ENCODE results near the gene RBM4B. TPM values are rescaled to one million over a fixed set of nuclear protein-coding genes. Genes with fewer than 3 reads are reported as not detected.
"Not testable (repeated sequence)": the region's sequence is repeated elsewhere in the genome, so short reads cannot be mapped to it uniquely, and the experiment has no call there.

RBM4B gene, protein sequence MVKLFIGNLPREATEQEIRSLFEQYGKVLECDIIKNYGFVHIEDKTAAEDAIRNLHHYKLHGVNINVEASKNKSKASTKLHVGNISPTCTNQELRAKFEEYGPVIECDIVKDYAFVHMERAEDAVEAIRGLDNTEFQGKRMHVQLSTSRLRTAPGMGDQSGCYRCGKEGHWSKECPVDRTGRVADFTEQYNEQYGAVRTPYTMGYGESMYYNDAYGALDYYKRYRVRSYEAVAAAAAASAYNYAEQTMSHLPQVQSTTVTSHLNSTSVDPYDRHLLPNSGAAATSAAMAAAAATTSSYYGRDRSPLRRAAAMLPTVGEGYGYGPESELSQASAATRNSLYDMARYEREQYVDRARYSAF
- total RNA-seq (10 to 100 TPM in 1 of 6 donors, 1 to 10 TPM in 5; 5.7 to 10.1 (median 6.5) TPM), polyA plus RNA-seq (10 to 100 TPM in 1 of 2 donors, 1 to 10 TPM in 1; 9.9 to 20.7 TPM)

DNA sequence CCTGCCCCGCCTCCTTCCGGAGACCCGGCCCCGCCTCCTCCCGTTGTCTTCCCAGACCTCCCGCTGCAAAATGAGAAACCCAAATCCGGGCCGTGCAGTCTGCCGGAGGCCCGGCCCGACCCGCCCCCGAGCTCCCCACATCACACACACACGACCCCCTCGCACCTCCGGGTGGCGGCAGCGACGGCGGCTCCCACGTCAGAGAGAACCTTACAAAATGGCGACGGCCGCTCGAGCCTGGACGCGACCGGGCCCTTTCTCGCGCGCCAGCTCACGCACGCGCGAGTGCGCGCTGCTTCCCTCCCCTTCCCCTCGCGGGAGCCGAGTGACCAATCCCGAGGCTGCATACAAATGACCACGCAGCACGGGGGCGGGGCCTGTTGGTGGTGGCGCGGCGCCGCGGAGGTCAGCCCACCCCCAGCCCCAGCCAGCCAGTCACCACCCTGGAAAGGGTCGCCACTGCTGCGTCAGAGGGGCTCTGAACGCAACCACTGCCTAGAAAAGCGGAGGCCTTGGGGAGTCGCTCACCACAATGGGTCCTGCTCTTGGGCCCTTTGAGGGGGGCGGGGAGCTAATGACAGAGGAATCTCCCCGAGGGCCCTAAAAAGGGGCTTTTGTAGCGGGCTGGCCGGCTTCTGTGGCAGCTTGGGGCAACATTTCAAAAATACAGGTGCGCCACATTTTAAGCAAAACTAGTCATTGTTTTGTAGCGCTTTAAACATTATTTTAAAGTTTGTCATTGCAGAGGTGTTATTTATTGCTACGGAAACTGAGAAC lies at the start of gene RBM4B:
RBM4B (minus strand) TSS at position 289 of the 777 bp plus-strand sequence. CDS start 808 bp downstream, outside the sequence.
- intact Hi-C loops (cut with DNase I), result loop anchor here in 1 of 3 donors (2.0 kb wide), 1 partner anchor 99 kb away; no protein-coding TSS in a partner anchor
- Histone ChIP-seq H3K27me3 (no peaks in the 10 kb centered on the region), H3K4me1 (peaks cover 4 to 22% (median 16%) of the 10 kb centered on the region in 3 donors), H3K9me3 (no peaks in the 10 kb centered on the region), H3K27ac (peak within 1 kb of the TSS; percentile 86 to 98 (median 94)), H3K36me3 (no peaks in the 10 kb centered on the region), H3K4me3 (peak within 1 kb of the TSS; percentile 60 to 71 (median 68))
- peak; percentile 93 to 98 (median 95) for ATAC-seq
- WGBS, 2 donors, result 1% methylated on average over 45 to 61 of the region's 61 CpGs
- peak; percentile 94 to 98 (median 96) for DNase-seq
- no peak for FAIRE-seq
- TF ChIP-seq, protein P1, sequence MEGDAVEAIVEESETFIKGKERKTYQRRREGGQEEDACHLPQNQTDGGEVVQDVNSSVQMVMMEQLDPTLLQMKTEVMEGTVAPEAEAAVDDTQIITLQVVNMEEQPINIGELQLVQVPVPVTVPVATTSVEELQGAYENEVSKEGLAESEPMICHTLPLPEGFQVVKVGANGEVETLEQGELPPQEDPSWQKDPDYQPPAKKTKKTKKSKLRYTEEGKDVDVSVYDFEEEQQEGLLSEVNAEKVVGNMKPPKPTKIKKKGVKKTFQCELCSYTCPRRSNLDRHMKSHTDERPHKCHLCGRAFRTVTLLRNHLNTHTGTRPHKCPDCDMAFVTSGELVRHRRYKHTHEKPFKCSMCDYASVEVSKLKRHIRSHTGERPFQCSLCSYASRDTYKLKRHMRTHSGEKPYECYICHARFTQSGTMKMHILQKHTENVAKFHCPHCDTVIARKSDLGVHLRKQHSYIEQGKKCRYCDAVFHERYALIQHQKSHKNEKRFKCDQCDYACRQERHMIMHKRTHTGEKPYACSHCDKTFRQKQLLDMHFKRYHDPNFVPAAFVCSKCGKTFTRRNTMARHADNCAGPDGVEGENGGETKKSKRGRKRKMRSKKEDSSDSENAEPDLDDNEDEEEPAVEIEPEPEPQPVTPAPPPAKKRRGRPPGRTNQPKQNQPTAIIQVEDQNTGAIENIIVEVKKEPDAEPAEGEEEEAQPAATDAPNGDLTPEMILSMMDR (IDR thresholded peaks at IDR 0.05), result no peak

DNA sequence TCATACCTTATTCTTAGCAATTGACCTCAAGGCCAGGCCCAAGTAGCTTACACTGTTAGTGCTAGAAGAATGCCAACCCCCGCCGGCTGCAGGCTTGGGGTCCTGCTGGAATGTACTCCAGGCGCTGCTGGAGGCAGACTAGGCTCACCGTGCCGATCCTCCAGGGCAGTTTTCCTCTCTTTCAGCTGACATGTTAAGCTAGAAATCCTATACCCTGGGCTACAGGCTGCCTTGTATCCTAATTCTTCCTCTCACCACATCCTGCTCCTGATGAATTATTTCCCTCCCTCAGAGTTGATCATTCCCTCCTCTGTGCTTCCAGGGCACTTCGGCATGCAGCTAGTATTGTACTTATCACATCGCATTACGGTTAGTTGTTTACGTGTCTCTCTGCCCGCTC lies 48.0 kb upstream of the RBM4B start:
- H3K27ac ChIP-seq, result no peak overlapping the region
- DNase-seq (no peak), FAIRE-seq (no peak), ATAC-seq (no peak)
- no peaks in the 10 kb centered on the region for H3K27me3 ChIP-seq
- 60 to 65% methylated on average over 10 of the region's 10 CpGs for WGBS, 2 donors
- no peaks in the 10 kb centered on the region for H3K36me3 ChIP-seq
- H3K4me3 ChIP-seq, result no peak overlapping the region
- TF ChIP-seq, protein P1 (IDR thresholded peaks at IDR 0.05), result no peak
- peaks cover 1 to 8% (median 7%) of the 10 kb centered on the region in 3 donors for H3K4me1 ChIP-seq
- H3K9me3 ChIP-seq, result no peaks in the 10 kb centered on the region
- intact Hi-C loops (cut with DNase I), result no loop called here

DNA sequence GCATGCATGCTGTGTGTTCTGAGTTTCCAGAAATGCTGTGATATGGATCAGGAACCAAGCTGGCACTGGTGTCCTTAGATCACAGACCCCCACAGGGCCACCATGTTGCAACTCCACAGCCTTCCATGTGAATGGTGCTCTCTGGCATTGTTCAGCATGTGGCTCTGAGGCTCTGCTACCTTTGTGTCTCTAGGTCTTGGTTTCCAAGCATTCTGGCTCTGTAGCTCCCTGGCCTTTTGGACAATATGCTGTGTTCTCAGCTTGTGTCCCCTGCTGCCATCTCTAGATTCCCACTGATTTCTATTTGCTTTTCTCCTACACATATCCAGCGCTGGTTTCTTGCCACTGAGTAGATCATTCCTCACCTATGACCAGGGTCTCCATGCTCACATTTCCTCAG lies 47.4 kb upstream of the RBM4B start:
- 91 to 92% methylated on average over 1 of the region's 1 CpG for WGBS, 2 donors
- no peaks in the 10 kb centered on the region for H3K9me3 ChIP-seq
- no peak for FAIRE-seq
- DNase-seq, result no peak
- H3K27me3 ChIP-seq, result no peaks in the 10 kb centered on the region
- intact Hi-C loops (cut with DNase I), result no loop called here
- no peak overlapping the region for H3K27ac ChIP-seq
- TF ChIP-seq, protein P1 (IDR thresholded peaks at IDR 0.05), result no peak
- no peak overlapping the region for H3K4me3 ChIP-seq
- peaks cover 4 to 11% (median 9%) of the 10 kb centered on the region in 3 donors for H3K4me1 ChIP-seq
- no peaks in the 10 kb centered on the region for H3K36me3 ChIP-seq
- no peak for ATAC-seq

DNA sequence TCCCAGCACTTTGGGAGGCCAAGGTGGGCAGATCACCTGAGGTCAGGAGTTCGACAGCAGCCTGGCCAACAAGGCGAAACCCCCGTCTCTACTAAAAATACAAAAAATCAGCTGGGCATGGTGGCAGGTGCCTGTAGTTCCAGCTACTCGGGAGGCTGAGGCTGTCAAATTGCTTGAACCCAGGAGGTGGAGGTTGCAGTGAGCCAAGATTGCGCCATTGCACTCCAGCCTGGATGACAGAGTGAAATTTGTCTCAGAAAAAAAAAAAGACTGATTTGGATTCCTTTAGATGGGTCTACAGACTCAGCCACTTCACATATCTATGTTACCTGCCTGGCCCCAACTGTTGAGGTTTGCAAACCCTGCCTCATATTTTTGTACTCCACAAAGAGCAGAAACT lies 46.5 kb upstream of the RBM4B start:
- 85 to 94% methylated on average over 5 of the region's 5 CpGs for WGBS, 2 donors
- ATAC-seq; intact Hi-C loops (cut with DNase I); H3K9me3 ChIP-seq; H3K4me3 ChIP-seq; DNase-seq; H3K36me3 ChIP-seq; FAIRE-seq; H3K27ac ChIP-seq; H3K27me3 ChIP-seq: not testable (repeated sequence)
- peaks cover 13 to 21% (median 17%) of the 10 kb centered on the region in 3 donors for H3K4me1 ChIP-seq

DNA sequence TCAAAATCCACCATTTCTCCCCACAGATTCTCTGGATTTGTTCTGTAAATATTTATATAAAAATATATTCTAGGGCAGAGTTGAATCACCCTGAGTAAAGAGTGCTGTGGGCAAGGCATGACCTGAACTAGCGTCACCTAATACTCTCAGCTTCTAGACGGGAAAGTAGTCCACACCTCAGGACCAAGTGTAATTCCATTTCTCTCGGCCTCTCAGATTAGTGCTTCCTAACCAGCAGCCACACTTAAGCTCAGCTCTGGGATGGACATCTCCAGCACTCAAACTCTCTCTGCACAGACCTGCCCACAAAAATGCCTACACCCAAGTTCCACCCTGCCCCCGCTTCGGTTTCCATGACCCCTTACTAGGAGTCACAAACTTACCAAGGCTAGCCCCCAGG lies 46.0 kb upstream of the RBM4B start:
- H3K27ac ChIP-seq, result no peak overlapping the region
- 88 to 94% methylated on average over 5 of the region's 5 CpGs for WGBS, 2 donors

More for the DNA sequence above, 46.0 kb upstream of the RBM4B start:
- Histone ChIP-seq H3K27me3 (no peaks in the 10 kb centered on the region), H3K4me1 (peaks cover 17 to 25% (median 18%) of the 10 kb centered on the region in 3 donors), H3K4me3 (no peak overlapping the region), H3K36me3 (no peaks in the 10 kb centered on the region), H3K9me3 (no peaks in the 10 kb centered on the region)
- intact Hi-C loops (cut with DNase I), result no loop called here
- no peak for FAIRE-seq
- no peak for DNase-seq
- TF ChIP-seq, protein P1 (IDR thresholded peaks at IDR 0.05), result no peak
- ATAC-seq, result no peak
